ENCODE results near the gene REEP3.

Gene REEP3

DNA sequence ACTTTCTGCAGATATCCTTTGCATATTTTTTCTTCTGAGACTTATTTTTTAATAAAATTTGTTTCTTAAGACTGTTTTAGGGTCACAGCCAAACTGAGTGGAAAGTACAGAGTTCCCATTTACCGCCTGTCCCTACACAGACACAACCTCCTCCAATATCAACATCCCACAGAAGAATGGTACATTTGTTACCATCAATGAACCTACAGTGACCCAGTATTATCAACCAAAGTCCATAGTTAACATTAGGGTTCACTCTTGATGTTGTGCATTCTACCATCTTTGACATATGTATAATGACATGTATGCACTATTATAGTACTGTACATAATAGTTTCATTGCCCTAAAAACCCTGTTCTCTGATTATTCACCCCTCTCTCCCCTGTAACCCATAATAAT, 14.6 kb upstream of the REEP3 start:
- DNase-seq (ENCODE audit: low spot score) = no peak

DNA sequence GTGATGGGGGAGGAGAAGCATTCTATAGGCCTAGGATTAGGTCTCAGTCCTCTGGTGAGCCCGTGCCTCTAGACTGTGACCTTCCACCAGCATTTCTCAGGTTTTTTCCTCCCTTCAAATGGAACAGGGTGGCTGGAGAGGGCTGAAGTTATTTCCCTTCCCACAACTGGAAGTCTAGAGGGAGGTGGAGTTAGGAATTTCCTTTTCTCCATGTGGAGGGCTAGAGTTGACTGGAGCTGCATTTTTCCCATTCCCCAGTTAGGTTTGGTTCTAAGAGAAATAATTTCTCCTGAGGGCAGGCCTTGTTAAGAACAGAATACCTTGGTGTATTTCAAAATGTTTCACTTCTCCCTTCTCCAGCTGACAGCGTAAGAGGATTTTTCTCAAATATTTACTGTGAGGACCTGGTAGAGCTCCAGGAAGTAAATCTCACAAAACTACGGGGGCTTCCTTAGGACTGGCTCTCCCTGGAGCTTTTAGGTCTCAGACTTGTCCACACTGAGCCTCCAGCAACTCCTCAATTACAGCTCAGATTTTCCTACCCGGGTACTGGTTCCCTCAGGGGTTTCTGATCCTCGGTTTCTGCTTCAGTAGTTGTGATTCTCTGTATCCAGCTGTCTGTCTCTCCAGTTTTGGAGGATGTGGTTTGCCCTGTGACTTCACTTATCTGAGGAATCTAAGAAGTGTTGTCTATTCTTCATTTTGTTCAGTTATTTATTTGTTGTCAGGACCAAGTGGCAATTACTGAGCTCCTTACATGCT, 6.0 kb upstream of the REEP3 start:
- DNase-seq (ENCODE audit: low spot score) = no peak

DNA sequence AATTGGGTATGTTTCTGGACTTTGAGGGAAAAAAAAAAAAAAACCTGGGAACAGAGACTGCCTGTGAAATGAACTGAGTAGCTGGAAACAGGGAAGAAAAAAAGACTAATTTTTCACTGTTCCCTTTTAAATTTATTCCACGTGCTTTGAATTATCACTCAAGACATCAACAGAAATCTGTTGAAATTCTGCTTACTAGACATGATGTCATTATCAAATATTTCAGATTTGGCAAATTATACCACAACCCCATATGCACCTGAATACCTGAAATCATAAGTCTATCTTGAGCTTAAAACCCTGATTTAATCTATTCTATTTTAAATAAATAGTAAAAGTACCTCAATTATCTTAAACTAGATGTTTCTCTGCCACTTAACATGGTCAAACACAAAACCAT, 5.0 kb upstream of the REEP3 start:
- no peak for DNase-seq (ENCODE audit: low spot score)

DNA sequence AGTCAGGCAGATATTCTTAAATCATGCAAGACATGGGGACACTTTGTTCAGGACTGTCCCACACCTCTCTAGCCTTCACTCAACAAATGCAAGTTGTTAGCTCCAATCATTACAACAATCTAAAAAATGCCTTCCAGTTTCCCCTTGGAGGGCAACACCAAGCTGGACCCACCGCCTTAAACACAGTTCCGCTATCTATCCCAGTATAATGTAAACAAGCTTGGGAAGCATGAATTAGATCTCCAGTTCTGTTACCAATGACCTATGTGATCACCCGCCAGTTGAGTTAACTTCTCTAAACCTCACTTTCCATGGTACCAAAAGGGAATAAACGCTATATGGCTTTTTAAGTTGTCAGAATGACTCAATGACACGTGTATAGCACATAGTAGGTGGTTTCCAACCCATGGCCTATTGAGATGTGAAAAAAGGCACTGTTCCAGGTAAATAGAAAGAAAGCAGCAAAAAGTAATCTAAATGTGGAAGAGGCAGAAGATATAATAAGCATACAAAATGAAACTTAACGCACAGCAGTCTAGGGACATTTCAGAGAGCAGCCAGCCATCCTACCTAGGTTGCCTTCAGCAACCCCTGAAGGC, 2.4 kb upstream of the REEP3 start:
- DNase-seq (ENCODE audit: low spot score) = no peak

DNA sequence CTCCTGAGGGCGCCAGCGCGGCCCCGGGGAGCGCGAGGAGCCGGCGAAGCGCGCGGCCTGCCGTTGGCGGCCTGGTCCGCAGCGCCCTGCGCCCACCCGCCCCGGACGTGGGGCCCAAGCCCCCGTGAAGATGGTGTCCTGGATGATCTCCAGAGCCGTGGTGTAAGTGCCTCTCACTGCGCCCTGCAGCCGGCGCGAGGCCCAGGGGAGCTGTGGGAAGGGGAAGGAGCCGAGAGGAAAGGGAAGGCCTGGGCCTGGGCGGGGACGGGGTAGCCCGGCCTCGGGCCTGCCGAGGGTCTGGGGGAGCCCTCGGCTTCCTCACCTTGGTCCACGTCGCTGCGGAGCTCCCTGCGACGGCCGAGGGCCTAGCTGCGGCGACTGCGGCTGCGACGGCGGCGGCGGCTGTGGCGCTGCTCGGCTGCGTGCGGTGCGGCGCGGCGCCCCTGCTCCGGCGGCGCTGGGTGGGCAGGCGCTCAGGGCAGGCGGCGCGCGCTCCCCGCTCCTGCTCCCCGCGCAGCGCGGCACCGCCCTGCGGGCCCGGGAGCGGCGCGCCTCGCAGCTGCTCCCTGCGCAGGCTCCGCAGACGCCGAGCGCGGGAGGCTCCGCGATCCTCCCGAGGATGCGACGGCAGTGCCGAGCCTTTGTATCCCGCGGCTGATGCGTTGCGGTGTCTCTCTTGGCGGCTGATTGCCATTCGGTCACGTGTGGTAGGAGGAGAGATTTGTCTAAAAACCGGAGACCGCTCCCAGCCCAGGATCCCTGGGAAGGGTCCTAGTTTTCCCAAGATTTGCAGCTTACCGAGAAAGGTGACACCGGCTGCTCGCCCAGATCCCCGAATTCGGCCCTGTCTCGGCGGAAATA, 445 bp downstream of the REEP3 start:
- peak; percentile 33 for DNase-seq (ENCODE audit: low spot score)

DNA sequence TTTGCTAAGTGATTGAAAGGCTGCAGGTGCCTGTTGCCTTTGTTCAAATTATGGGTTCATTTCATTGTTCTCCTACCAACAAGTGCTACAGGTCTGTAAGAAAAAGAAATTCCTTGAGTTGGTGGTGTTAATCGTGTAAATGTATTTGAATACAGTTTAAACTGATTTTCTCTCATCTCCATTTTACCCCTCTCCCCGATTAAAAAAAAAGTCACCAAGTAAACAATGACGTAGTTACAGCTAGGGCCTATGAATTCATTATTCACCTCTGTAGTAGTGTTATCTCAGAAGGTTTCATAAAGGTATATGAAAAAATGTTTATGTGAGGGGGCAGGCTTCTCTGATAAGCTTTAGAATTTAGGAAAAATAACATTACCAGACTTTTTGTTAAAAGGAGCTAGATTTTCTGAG, 1.1 kb downstream of the REEP3 start:
- DNase-seq (ENCODE audit: low spot score) = peak; percentile 3

DNA sequence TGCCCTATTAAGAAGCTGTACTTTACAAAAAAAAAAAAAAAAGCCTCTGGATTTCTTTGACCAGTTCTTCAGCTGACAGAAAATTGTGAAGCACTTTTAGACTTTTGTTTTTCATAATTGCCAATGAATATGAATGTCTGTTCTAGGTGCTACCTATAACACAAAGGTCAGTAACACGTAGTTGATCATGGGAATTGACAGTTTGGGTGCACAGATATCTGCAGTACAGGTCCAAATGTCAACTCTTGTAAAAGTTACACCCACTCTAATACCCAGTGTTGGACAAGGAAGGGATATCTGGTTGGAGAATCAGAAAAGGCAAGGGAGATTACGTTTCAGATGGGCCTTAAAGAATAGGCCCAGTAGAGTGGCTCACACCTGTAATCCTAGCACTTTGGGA, 1.8 kb downstream of the REEP3 start:
- DNase-seq (ENCODE audit: low spot score) = no peak

DNA sequence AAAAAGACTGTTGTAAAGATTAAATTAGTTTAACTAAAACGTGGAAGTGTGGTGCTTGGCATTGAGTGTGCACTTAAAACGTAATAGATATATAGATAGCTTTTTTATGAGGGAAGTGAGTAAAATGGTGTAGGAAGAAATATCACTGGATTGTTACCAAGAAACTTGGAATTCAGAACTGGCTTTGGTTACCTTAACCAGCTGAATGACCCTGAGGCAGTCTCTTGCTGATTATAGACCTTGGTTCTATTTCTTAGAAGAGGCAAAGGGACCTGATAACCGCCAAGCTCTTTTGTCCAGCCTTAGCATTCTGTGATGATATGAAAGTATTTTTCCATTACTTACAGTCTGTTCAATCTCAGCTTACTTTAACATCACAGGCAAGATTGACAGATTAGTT, 3.8 kb downstream of the REEP3 start:
- no peak for DNase-seq (ENCODE audit: low spot score)

DNA sequence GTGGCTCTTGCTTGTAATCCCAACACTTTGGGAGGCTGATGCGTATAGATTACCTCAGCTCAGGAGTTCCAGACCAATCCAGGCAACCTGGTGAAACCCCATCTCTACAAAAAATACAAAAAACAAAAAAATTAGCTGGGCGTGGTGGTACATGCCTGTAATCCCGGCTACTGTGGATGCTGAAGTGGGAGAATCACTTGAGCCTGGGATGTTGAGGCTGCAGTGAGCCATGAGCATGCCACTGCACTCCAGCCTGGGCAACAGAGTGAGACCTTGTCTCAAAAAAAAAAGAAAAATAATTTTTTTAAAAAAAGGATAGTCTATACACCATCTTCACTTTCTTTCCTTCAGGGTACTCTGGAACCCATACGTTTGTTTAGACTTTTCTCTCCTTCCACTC, 6.2 kb downstream of the REEP3 start:
- no peak for DNase-seq (ENCODE audit: low spot score)

DNA sequence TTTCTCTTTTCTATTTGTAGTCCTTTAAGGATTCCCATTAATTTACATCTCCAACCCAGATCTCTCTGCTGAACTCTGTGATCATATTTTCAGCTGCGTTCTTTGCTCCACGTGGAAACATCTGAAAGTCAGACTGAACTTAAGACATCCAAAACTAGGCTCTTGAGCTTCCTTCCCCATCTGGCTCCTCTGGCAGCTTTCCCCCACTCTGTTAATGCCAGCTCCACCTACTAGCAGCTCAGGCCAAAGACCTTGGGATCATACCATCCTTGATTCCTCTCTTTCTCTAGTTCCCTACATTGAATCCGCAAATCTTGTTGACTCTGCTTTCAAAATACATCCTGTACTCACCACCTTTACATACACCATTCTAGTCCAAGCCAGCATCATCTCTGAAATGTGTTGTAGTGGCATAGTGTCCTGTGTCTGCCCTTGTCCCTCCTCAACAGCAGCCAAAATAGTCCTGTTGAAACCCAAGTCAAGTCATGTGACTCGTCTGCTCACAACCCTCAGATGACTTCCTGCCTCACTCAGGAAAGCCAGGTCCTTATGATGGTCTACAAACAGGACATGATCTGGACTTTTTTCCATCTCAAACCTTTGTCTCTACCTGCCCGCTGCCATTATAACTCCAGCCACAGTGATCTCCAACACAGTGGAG, 7.0 kb downstream of the REEP3 start:
- no peak for DNase-seq (ENCODE audit: low spot score)

DNA sequence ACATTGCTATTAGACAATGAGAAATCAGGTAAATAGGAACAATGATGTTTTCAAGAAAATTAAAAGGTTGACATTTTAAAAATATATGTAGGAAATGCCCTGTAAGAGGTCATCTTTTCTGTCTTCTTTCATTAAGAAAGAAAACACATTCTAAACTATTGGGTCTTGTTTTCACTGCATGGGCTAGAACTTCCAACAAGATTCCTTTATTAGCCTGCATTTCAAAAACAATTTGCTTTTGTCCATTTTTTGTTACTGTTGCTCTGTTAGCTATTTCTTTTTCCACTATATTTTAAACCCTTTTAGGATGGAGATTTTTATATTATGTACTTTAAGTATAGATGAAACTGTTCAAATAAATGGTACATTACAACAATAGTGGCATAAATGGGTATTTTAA, 9.2 kb downstream of the REEP3 start:
- no peak for DNase-seq (ENCODE audit: low spot score)

DNA sequence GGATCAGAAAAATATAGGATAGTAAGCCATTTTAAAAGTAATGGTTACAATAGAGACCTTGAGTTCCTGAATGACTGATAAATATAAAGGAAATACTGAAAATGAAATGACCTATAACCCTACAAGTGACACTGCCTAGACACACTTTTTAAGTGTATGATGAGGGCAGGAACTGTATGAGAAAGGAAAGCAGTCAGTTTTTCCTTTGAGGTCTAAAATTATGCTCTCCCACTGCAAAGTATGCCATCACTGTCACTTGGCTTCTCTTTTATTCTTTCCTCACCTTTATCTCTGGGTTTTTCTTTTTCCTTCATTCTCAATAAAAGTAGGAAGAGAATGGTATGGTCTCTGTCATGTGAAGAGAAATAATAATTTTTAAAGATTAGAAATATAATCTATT, 13.5 kb downstream of the REEP3 start:
- DNase-seq (ENCODE audit: low spot score) = no peak

DNA sequence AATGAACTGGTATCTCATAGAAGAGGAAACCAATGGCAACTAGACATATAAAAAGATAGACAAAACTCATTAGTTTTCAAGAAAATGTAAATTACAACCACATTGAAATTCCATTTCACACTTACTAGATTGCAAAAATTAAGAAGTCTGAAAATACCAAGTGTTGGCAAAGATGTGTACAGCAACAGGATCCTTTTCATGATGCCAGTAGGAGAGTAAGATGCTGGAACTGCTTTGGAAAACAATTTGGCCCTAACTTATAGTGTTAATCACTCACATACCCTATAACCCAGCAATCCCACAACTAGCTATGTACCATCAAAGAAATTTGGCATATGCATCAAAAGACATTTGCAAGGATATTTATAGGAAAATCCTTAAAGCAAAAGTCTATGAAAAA, 15.5 kb downstream of the REEP3 start:
- no peak for DNase-seq (ENCODE audit: low spot score)

DNA sequence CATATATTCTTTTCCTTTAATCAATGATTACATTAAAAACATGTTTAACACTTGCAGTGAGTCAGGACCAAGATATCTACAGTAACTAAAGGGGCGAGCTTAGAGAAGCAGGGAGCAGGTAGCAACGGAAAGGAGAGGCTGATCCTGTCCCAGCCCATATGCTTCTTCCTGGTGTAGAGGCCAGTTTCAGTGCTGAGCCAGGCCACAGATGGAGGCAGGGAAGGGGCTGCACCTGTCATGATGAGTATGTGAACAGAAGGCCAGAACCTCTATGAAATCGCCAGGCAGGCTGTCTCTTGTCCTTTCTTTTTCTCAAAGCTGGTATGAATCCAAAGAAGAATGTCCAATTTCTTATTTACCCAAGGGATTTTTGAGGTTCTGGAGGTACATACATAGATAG, 16.3 kb downstream of the REEP3 start:
- no peak for DNase-seq (ENCODE audit: low spot score)

DNA sequence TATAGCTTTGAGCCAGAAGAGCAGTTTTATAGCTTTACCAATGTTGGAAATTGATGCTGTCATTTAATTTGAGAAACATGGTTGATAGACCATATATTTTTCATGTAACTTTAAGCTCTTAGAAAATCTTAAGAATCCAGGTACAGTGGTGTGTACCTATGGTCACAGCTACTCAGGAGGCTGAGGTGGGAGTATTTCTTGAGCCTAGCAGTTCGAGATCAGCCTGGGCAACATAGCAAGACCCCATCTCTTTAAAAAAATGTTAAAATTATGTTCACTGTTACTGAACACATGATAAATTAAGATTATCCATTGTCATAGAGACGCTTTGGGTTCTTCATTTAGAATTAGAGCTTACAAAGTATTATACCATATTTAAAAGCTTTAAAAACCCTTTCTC, 18.2 kb downstream of the REEP3 start:
- no peak for DNase-seq (ENCODE audit: low spot score)

DNA sequence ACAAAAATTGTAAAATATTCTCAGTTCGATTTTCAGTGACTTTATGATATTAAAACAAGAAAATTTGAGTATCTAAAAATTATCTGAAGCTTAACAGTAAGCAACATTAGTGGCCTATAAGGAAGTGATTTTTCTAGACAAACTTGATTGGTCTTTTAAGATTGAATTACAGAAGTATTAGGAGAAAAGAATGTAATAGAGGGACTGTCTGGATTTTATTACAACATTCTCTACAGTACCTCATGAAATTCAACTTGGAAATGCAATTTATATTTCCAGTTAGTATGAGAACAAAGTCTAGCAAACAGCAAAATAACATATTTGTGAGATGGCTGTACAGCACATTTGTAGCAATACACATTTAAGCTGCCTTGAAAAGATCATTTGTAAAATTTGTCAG, 18.8 kb downstream of the REEP3 start:
- DNase-seq (ENCODE audit: low spot score) = no peak

DNA sequence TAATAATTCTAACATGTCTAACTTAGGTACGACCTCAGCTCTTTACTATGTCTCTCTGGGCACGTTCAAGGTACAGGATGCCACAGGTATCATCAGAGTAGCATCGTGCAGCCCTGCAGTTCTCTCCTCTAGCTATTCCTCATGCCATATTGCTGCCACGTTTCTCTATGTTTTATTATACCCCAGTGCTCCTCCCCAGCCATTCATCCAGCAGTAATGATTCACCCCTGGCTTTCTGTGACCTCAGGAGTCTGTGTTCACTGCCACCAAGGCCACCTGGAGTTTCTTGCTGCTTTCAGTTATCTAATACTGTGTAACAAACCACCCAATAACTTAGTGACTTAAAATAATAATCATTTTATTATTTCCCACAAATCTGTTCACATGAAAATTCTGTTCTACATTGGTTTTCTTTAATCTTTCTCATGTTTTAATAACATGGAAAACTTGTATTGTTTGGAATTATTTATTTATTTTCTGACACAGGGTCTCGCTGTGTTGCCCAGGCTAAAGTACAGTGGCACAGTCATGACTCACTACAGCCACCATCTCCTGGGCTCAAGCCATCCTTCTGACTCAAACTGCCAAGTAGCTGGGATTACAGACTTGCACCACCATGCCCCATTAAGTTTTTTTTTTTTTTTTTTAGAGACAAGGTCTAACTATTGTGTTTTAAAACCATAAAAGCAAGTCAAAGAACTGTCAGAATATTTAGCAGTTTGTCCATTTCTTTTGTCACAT, 21.8 kb downstream of the REEP3 start:
- no peak for DNase-seq (ENCODE audit: low spot score)

DNA sequence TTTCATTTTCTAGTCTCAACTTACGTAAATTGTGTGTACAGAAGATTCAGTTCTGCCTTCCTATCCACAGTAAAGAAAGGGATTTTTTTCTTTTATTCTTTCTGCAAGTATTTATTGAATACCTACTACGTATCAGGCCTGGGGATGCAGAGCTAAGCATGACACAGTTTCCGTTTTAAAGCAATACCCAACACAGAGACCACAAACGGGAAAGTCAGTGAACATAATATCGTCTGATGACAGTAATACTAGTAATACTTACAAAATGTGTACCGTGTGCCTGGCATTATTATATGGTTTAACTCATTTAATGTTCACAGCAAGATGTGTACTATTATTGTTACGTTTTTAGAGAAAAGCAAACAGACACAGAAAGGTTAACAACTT, 22.4 kb downstream of the REEP3 start:
- DNase-seq (ENCODE audit: low spot score) = no peak

DNA sequence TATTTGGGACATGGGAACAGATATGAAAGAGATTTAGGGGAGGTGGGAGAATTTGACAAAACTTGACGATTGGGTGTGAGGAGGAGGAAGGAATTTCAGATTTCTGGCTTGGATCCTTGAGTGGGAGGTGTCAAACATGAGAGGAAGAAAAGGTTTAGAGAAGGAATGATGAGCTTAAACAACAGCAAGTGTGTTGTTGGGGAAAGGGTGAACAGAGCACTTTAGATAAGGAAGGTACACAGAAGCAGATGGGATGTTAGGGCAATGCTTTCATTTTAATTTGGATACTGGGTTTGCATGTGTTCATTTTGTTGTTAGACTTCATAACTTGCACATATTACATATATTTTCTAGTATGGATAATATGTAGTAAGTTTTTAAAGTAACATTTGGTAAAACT, 23.2 kb downstream of the REEP3 start:
- no peak for DNase-seq (ENCODE audit: low spot score)

DNA sequence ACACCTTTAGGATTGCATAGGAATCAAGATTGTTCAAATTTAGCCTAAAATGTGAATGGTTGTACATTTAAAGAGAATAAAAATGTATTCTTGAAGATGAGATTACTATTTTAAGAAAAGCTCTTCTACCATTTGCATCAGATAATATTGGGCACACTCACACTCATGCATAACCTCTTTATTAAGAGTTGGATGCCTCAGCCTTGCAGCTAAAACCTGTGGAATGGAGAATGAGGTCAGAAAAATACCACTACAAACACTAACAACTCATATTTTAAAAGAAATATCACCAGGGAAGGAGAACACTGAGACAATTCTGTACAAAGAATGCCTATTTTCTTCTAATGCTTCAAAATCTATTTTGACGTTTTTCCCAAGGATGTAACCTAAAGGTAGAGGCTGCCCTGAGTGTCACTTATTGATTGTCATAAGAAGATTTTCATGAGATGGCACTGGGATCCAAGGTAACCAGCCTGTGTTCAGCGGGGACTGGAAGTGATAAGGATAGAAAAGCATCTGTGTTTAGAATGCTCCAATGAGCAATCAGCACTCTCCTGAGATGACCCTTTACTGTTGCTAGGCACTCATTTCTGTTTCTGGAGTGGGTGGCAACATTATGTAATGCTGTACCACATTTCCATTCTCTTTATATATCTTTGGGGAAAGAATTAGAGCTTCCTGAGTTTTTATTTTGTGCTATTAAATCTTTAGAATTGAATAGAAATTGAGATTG, 26.6 kb downstream of the REEP3 start:
- no peak for DNase-seq (ENCODE audit: low spot score)

DNA sequence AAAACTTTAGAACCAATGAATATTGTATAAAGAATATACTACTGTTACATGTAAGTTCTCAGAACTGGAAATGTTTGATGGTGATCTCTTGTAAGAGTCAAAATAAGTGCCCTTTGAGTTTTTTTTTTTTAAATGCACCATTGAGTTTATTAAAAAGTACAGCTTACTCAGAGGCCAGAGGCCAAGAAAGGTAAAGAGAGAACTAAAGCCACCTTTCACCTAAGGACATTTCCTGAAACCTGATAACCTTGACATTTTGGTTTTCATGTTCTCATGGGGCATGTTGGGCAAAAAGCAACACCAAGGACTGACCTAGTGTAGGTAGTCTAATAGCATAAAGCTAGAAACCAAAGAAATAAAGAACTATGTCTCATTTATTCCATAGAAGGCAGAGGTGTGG, 27.7 kb downstream of the REEP3 start:
- DNase-seq (ENCODE audit: low spot score) = no peak

All from CD4-positive, alpha-beta T cell treated with Interleukin-6 at 100 ng/mL for 8 hours (primary cell).